ENCODE data around the gene MRPS35.

The MRPS35 gene

DNA sequence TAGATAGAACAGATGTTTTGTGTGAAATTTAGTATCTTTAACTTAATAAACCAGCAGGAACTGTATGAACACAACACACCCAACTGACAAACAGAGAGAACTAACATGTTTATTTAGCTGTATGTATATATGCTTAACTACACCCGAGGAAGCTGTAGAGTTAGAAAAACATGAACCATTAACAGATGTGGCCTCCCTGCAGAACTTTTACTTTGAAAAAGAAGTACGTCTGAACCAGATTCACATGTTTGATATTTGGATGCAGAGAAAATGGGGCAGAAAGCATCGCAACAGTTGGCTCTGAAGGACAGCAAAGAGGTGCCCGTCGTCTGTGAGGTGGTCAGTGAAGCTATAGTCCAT lies 14.4 kb upstream of the MRPS35 start, which contains the start of gene REP15:
Gene REP15 (plus strand): TSS at position 155 of the 360 bp plus-strand sequence. CDS start 116 bp downstream, at position 271.
- Histone ChIP-seq H3K9me2 (replicated peaks; ENCODE audit: control insufficient read depth, low read length) (no peaks in the 10 kb centered on the region), H3K4me3 (ENCODE audit: low read length) (no peak within 1 kb of the TSS), H3K27me3 (ENCODE audit: control insufficient read depth, low read length) (0 out of 2 replicates have a peak, but pooled peaks cover 4% of the 10 kb centered on the region), H3K4me1 (ENCODE audit: control insufficient read depth, low read length) (no peaks in the 10 kb centered on the region), H3K4me2 (ENCODE audit: low read length) (no peak within 1 kb of the TSS), H3K36me3 (ENCODE audit: control insufficient read depth, low read length) (no peaks in the 10 kb centered on the region), H3K79me2 (ENCODE audit: control insufficient read depth, low read length) (no peaks in the 10 kb centered on the region), H3K27ac (ENCODE audit: low read depth, low read length) (no peak within 1 kb of the TSS), H3F3A (ENCODE audit: control insufficient read depth, insufficient read depth) (no peaks in the 10 kb centered on the region), H4K20me1 (ENCODE audit: control insufficient read depth, insufficient read depth, low read depth, low read length) (no peaks in the 10 kb centered on the region), H3K9me3 (ENCODE audit: control insufficient read depth, insufficient read depth, low read length) (no peaks in the 10 kb centered on the region)
- TF ChIP-seq EZH2phosphoT487 (IDR thresholded peaks at IDR 0.05; ENCODE audit: borderline replicate concordance, low read length) = no peak
- TF ChIP-seq, protein P1, sequence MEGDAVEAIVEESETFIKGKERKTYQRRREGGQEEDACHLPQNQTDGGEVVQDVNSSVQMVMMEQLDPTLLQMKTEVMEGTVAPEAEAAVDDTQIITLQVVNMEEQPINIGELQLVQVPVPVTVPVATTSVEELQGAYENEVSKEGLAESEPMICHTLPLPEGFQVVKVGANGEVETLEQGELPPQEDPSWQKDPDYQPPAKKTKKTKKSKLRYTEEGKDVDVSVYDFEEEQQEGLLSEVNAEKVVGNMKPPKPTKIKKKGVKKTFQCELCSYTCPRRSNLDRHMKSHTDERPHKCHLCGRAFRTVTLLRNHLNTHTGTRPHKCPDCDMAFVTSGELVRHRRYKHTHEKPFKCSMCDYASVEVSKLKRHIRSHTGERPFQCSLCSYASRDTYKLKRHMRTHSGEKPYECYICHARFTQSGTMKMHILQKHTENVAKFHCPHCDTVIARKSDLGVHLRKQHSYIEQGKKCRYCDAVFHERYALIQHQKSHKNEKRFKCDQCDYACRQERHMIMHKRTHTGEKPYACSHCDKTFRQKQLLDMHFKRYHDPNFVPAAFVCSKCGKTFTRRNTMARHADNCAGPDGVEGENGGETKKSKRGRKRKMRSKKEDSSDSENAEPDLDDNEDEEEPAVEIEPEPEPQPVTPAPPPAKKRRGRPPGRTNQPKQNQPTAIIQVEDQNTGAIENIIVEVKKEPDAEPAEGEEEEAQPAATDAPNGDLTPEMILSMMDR (IDR thresholded peaks at IDR 0.05; ENCODE audit: low read depth, low read length, poor library complexity, severe bottlenecking) = no peak

DNA sequence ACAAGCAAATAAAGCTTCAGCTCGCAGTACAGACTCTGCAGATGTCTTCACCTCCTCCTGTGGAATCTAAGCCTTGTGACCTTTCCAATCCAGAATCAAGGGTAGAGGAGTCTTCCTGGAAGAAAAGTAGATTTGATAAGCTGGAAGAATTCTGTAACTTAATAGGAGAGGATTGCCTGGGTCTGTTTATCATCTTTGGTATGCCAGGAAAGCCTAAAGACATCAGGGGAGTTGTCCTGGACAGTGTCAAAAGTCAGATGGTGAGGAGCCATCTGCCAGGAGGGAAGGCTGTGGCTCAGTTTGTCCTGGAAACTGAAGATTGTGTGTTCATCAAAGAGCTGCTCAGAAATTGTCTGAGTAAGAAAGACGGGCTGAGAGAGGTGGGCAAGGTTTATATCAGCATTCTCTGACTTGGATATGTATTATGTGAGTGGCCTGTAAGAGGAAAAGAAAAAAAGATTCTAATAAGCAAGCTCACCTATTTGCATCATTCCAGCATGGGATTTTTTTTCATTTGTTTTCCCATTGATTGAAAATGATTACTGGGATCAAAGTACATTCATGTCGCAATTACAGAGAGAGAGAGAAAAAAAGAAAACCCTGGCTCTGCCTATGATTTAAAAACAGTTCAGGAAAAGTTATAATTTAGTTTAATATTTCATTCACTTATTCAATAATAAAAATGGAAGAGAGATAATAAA lies 13.6 kb upstream of the MRPS35 start:
- Histone ChIP-seq H4K20me1 (ENCODE audit: control insufficient read depth, insufficient read depth, low read depth, low read length) (no peaks in the 10 kb centered on the region), H3K4me2 (ENCODE audit: low read length) (no peak overlapping the region), H3F3A (ENCODE audit: control insufficient read depth, insufficient read depth) (no peaks in the 10 kb centered on the region), H3K27ac (ENCODE audit: low read depth, low read length) (no peak overlapping the region), H3K4me3 (ENCODE audit: low read length) (no peak overlapping the region), H3K36me3 (ENCODE audit: control insufficient read depth, low read length) (no peaks in the 10 kb centered on the region), H3K79me2 (ENCODE audit: control insufficient read depth, low read length) (no peaks in the 10 kb centered on the region), H3K9me3 (ENCODE audit: control insufficient read depth, insufficient read depth, low read length) (no peaks in the 10 kb centered on the region), H3K4me1 (ENCODE audit: control insufficient read depth, low read length) (no peaks in the 10 kb centered on the region), H3K9me2 (replicated peaks; ENCODE audit: control insufficient read depth, low read length) (no peaks in the 10 kb centered on the region), H3K27me3 (ENCODE audit: control insufficient read depth, low read length) (0 out of 2 replicates have a peak, but pooled peaks cover 4% of the 10 kb centered on the region)
- TF ChIP-seq EZH2phosphoT487 (IDR thresholded peaks at IDR 0.05; ENCODE audit: borderline replicate concordance, low read length) = no peak
- TF ChIP-seq, protein P1 (IDR thresholded peaks at IDR 0.05; ENCODE audit: low read depth, low read length, poor library complexity, severe bottlenecking) = no peak

DNA sequence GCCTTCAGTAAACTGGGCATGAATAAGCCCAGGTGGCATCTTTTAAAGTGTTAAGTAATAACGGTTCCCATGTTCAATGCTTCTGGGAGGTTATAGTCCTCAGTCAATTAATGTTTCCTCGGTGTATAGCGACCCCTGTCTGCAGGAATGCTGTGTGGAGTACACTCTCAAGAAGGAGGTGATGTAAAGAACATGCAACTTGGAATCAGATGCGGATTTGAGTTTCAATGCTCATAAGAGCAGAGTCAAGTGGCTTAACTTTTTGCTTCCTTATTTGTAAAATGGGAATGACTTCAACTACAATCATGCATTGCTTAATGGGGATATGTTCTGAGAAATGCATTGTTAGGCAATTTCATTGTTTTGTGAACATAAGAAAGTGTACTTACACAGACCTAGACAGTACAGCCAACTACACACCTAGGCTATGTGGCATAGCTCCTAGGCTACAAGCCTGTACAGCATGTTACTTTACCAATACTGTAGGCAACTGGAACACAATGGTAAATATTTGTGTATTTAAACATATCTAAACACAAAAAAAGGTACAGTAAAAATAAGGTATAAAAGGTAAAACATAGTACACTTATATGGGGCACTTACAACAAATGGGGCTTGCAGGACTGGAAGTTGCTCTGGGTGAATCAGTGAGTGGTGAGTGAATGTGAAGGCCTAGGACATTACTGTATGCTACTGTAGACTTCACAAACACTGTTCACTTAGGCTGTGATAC lies 6.7 kb upstream of the MRPS35 start:
- H3K79me2 ChIP-seq (ENCODE audit: control insufficient read depth, low read length) = no peaks in the 10 kb centered on the region
- TF ChIP-seq, protein P1 (IDR thresholded peaks at IDR 0.05; ENCODE audit: low read depth, low read length, poor library complexity, severe bottlenecking) = peak; percentile 84
- TF ChIP-seq EZH2phosphoT487 (IDR thresholded peaks at IDR 0.05; ENCODE audit: borderline replicate concordance, low read length) = no peak
- no peak overlapping the region for H3K4me2 ChIP-seq (ENCODE audit: low read length)
- no peak overlapping the region for H3K27ac ChIP-seq (ENCODE audit: low read depth, low read length)
- no peaks in the 10 kb centered on the region for H3K4me1 ChIP-seq (ENCODE audit: control insufficient read depth, low read length)
- H3K27me3 ChIP-seq (ENCODE audit: control insufficient read depth, low read length) = 0 out of 2 replicates have a peak, but pooled peaks cover 4% of the 10 kb centered on the region
- H3K36me3 ChIP-seq (ENCODE audit: control insufficient read depth, low read length) = no peaks in the 10 kb centered on the region
- H3K9me2 ChIP-seq (replicated peaks; ENCODE audit: control insufficient read depth, low read length) = no peaks in the 10 kb centered on the region
- no peaks in the 10 kb centered on the region for H4K20me1 ChIP-seq (ENCODE audit: control insufficient read depth, insufficient read depth, low read depth, low read length)
- H3K9me3 ChIP-seq (ENCODE audit: control insufficient read depth, insufficient read depth, low read length) = no peaks in the 10 kb centered on the region
- H3F3A ChIP-seq (ENCODE audit: control insufficient read depth, insufficient read depth) = no peaks in the 10 kb centered on the region
- H3K4me3 ChIP-seq (ENCODE audit: low read length) = no peak overlapping the region
